ENCODE results near the gene MYCBP2.
"Not testable (repeated sequence)": the region's sequence is repeated elsewhere in the genome, so short reads cannot be mapped to it uniquely, and the experiment has no call there.

GRCh38 chr13:77315509-77315908 is 11.4 kb downstream of the MYCBP2 start:
- not testable (repeated sequence) for TF ChIP-seq CTCF (conservative IDR thresholded peaks at IDR 0.05); EZH2 (IDR thresholded peaks at IDR 0.05; ENCODE audit: low read depth)
